ENCODE data around the gene DDX39A.

- TF ChIP-seq, protein P1, sequence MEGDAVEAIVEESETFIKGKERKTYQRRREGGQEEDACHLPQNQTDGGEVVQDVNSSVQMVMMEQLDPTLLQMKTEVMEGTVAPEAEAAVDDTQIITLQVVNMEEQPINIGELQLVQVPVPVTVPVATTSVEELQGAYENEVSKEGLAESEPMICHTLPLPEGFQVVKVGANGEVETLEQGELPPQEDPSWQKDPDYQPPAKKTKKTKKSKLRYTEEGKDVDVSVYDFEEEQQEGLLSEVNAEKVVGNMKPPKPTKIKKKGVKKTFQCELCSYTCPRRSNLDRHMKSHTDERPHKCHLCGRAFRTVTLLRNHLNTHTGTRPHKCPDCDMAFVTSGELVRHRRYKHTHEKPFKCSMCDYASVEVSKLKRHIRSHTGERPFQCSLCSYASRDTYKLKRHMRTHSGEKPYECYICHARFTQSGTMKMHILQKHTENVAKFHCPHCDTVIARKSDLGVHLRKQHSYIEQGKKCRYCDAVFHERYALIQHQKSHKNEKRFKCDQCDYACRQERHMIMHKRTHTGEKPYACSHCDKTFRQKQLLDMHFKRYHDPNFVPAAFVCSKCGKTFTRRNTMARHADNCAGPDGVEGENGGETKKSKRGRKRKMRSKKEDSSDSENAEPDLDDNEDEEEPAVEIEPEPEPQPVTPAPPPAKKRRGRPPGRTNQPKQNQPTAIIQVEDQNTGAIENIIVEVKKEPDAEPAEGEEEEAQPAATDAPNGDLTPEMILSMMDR (conservative IDR thresholded peaks at IDR 0.05 in 1 of 2, IDR thresholded peaks at IDR 0.05 in 1 of 2; ENCODE audit: low read depth in 1 of 2, low read length in 2 of 2): no peak
- TF ChIP-seq EZH2 (IDR thresholded peaks at IDR 0.05; ENCODE audit: low read length, missing control alignments): no peak
These were observed 31.7 kb upstream of the DDX39A start for GRCh38 chr19:14450876-14451275.
